CD14-positive monocyte (primary cell): ENCODE measurements around the gene NRSN2. TPM values are rescaled to one million over a fixed set of nuclear protein-coding genes. Genes with fewer than 3 reads are reported as not detected.

Experiments
- DNase-seq, 3 donors: peaks; one replicate each; pipeline ENCODE4 v3.0.0-alpha.2; 2011 to 2022
- H2AFZ ChIP-seq: 2 replicates; pipeline ENCODE4 v1.6.0; 2012; ENCODE audit warnings: mild to moderate bottlenecking, low read depth, low read length, inconsistent platforms; ENCODE audit not compliant: insufficient read depth, poor library complexity, severe bottlenecking
- H3K27ac ChIP-seq, 2 donors: 1 replicate in 1 of 2; 2 replicates in 1 of 2; pipeline ENCODE4 v1.5.1; 2012 to 2013; ENCODE audit warnings: low read length in 2 of 2, control low read depth in 1 of 2, inconsistent platforms in 1 of 2, low read depth in 1 of 2, mild to moderate bottlenecking in 1 of 2
- H3K27me3 ChIP-seq, 2 donors: one replicate each; pipeline versions ENCODE4 v1.6.0 to v1.6.1; 2011 to 2013; ENCODE audit warnings: low read length in 2 of 2; ENCODE audit not compliant: control insufficient read depth in 2 of 2, insufficient read depth in 2 of 2
- H3K36me3 ChIP-seq, 2 donors: replicated peaks in 1 of 2; 1 replicate in 1 of 2; 2 replicates in 1 of 2; pipeline versions ENCODE4 v1.5.1 to v1.6.1; 2012 to 2013; ENCODE audit warnings: low read length in 2 of 2, control low read depth in 1 of 2, inconsistent platforms in 1 of 2, mild to moderate bottlenecking in 1 of 2; ENCODE audit not compliant: insufficient read depth in 2 of 2, control insufficient read depth in 1 of 2
- H3K4me1 ChIP-seq, 2 donors: 1 replicate in 1 of 2; 2 replicates in 1 of 2; pipeline versions ENCODE4 v1.5.1 to v1.6.1; 2012 to 2013; ENCODE audit warnings: low read length in 2 of 2, control low read depth in 1 of 2, inconsistent platforms in 1 of 2, mild to moderate bottlenecking in 1 of 2, moderate library complexity in 1 of 2; ENCODE audit not compliant: insufficient read depth in 2 of 2, control insufficient read depth in 1 of 2
- H3K4me2 ChIP-seq: replicated peaks from 2 replicates; pipeline ENCODE3; 2012; ENCODE audit warnings: low read length, moderate library complexity, mild to moderate bottlenecking; ENCODE audit not compliant: poor library complexity, severe bottlenecking; ENCODE audit errors: extremely low read depth
- H3K4me3 ChIP-seq, 3 experiments: fragments of 200-600 bp in 1 of 3; sonication (generic) in 1 of 3; replicated peaks in 1 of 3; 1 replicate in 2 of 3; 2 replicates in 1 of 3; pipeline ENCODE4 v1.5.1; 2011 to 2013; ENCODE audit warnings: low read length in 3 of 3, mild to moderate bottlenecking in 3 of 3, control low read depth in 2 of 3, low read depth in 2 of 3, inconsistent platforms in 1 of 3, moderate library complexity in 1 of 3
- H3K79me2 ChIP-seq: 2 replicates; pipeline ENCODE4 v1.6.0; 2012; ENCODE audit warnings: mild to moderate bottlenecking, control low read depth, inconsistent platforms, low read length, moderate library complexity; ENCODE audit not compliant: insufficient read depth
- H3K9ac ChIP-seq: 2 replicates; pipeline ENCODE4 v1.6.0; 2017; ENCODE audit warnings: low read length, mild to moderate bottlenecking; ENCODE audit not compliant: insufficient read depth, poor library complexity, severe bottlenecking
- H3K9me3 ChIP-seq, 2 donors: replicated peaks in 1 of 2; 1 replicate in 1 of 2; 2 replicates in 1 of 2; pipeline versions ENCODE4 v1.5.1 to v1.6.1; 2012 to 2013; ENCODE audit warnings: low read length in 2 of 2, control low read depth in 1 of 2; ENCODE audit not compliant: control insufficient read depth in 1 of 2, insufficient read depth in 1 of 2
- H4K20me1 ChIP-seq: 2 replicates; pipeline ENCODE4 v1.6.0; 2012; ENCODE audit warnings: mild to moderate bottlenecking, low read length, control low read depth, moderate library complexity; ENCODE audit not compliant: insufficient read depth
- H3K27ac Mint-ChIP-seq, 7 donors: one replicate each; pipeline ENCODE4 v1.8.0; 2020; ENCODE audit warnings: mild to moderate bottlenecking in 7 of 7, mixed read lengths in 7 of 7, moderate library complexity in 6 of 7, inconsistent platforms in 2 of 7
- H3K27me3 Mint-ChIP-seq, 3 donors: one replicate each; pipeline ENCODE4 v1.8.0; 2021 to 2022; ENCODE audit warnings: low read depth in 3 of 3, mild to moderate bottlenecking in 3 of 3, mixed read lengths in 3 of 3, moderate library complexity in 3 of 3, inconsistent platforms in 1 of 3
- H3K36me3 Mint-ChIP-seq, 2 donors: one replicate each; pipeline ENCODE4 v1.8.0; 2020; ENCODE audit warnings: mixed read lengths in 2 of 2, inconsistent platforms in 1 of 2, mild to moderate bottlenecking in 1 of 2
- H3K4me1 Mint-ChIP-seq: one replicate; pipeline ENCODE4 v1.8.0; 2020; ENCODE audit warnings: mild to moderate bottlenecking, mixed read lengths
- H3K4me3 Mint-ChIP-seq, 2 donors: one replicate each; pipeline ENCODE4 v1.8.0; 2020; ENCODE audit warnings: mild to moderate bottlenecking in 2 of 2, mixed read lengths in 2 of 2, moderate library complexity in 1 of 2
- H3K9me3 Mint-ChIP-seq, 7 donors: one replicate each; pipeline ENCODE4 v1.8.0; 2020 to 2022; ENCODE audit warnings: mixed read lengths in 7 of 7, mild to moderate bottlenecking in 6 of 7, moderate library complexity in 6 of 7, inconsistent platforms in 2 of 7
- WGBS: methylation state at CpG from one replicate; pipeline ENCODE4 v1.1.5; 2013; ENCODE audit warnings: missing lambda C conversion rate; ENCODE audit not compliant: insufficient coverage; 5-methylcytosine and 5-hydroxymethylcytosine counted together
- intact Hi-C, 2 donors: fragments of 100-400 bp; cut with micrococcal nuclease; formaldehyde crosslinking; loops; one replicate each; pipeline versions ENCODE4 v1.15.0 to v1.15.1; 2023
- polyA plus RNA-seq, 3 donors: library from polyadenylated mRNA; depleted of rRNA in 1 of 3; unstranded in 2 of 3; stranded (reverse) in 1 of 3; fragments of 300-500 nt in 2 of 3; fragments of >200 nt in 1 of 3; fragmentation: Illumina TruSeq in 2 of 3; gene quantifications; 1 replicate in 2 of 3; 2 replicates in 1 of 3; pipeline ENCODE4 v1.2.3, GENCODE V29; 2012 to 2021
- TF ChIP-seq, protein P1 (sequence below): fragments of 200-600 bp; IDR thresholded peaks from one replicate; pipeline ENCODE4 v1.8.0; 2022; ENCODE audit warnings: antibody characterized with exemption, mild to moderate bottlenecking

The NRSN2 gene
- polyA plus RNA-seq, 3 donors: 0.09 to 0.73 (median 0.56) TPM

DNA sequence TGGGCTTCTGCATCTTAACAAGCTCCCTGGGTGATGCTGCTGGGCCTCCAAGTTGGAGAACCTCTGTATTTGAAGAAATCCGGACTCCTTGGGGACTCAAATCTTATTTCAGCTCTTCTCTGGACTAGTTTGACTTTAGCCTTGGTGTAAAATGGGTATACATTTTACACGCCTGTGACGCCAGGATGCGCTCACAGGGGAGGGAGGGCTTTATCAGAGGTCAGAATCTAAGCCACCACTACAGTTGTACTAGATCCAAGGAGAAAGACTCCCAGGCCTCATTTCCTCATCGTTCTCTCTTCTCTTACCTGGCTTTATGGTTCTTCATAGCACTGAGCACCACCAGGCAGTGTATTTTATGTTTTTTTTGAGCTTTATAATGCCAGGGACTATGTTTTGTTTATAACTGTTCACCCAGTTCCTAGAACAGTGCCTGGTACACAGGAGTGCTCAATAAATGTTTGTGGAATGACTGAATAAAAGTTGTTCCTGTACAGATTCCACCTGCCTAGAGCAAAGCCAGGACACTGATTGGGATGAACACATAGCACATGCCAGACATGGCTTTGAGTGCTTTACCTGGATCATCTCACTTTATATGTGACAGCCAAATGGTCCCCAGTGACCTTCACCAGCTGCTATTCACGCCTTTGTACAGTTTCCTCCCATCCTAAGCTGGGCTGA is 56.1 kb downstream of the NRSN2 start:
- H2AFZ ChIP-seq: no peak overlapping the region
- H3K9ac ChIP-seq: no peak overlapping the region
- TF ChIP-seq, protein P1, sequence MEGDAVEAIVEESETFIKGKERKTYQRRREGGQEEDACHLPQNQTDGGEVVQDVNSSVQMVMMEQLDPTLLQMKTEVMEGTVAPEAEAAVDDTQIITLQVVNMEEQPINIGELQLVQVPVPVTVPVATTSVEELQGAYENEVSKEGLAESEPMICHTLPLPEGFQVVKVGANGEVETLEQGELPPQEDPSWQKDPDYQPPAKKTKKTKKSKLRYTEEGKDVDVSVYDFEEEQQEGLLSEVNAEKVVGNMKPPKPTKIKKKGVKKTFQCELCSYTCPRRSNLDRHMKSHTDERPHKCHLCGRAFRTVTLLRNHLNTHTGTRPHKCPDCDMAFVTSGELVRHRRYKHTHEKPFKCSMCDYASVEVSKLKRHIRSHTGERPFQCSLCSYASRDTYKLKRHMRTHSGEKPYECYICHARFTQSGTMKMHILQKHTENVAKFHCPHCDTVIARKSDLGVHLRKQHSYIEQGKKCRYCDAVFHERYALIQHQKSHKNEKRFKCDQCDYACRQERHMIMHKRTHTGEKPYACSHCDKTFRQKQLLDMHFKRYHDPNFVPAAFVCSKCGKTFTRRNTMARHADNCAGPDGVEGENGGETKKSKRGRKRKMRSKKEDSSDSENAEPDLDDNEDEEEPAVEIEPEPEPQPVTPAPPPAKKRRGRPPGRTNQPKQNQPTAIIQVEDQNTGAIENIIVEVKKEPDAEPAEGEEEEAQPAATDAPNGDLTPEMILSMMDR: no peak
- Mint-ChIP-seq H3K4me1 (peaks cover 10% of the 10 kb centered on the region), H3K27ac (no peak overlapping the region), H3K36me3 (peaks cover 0 to 2% of the 10 kb centered on the region in 2 donors), H3K9me3 (peaks cover 1 to 7% (median 4%) of the 10 kb centered on the region in 7 donors), H3K4me3 (no peak overlapping the region), H3K27me3 (peaks cover 1 to 4% (median 3%) of the 10 kb centered on the region in 3 donors)
- no peak overlapping the region for H3K4me3 ChIP-seq
- H3K9me3 ChIP-seq: peaks cover 0 to 6% of the 10 kb centered on the region in 2 donors
- H3K36me3 ChIP-seq: no peaks in the 10 kb centered on the region
- no peaks in the 10 kb centered on the region for H4K20me1 ChIP-seq
- no peak for DNase-seq
- no peaks in the 10 kb centered on the region for H3K79me2 ChIP-seq
- H3K27ac ChIP-seq: no peak overlapping the region
- no peaks in the 10 kb centered on the region for H3K27me3 ChIP-seq
- peaks cover 8 to 10% of the 10 kb centered on the region in 2 donors for H3K4me1 ChIP-seq
- no peak overlapping the region for H3K4me2 ChIP-seq
- intact Hi-C loops: loop anchor here in 1 of 2 donors (10.0 kb wide), 1 partner anchor 48 kb away; no protein-coding TSS in a partner anchor
- 100% methylated on average over 1 of the region's 6 CpGs for WGBS

DNA sequence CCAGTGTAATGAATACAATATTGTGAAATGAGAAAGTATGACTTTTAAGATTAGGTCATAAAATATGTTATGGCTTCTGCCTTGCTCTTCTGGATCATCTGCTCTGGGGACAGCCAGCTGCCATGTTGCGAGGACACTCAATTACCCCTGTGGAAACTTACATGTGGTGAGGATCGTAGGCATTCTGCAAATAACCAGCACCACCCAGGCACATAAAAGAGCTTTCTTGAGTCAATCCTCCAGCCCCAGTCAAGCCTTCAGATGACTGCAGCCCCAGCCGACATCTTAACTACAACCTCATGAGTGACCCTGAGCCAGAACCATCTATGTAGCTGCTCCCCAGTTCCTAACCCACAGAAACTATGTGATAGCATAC is 56.7 kb downstream of the NRSN2 start:
- Histone ChIP-seq H3K4me2 (no peak overlapping the region), H2AFZ (no peak overlapping the region), H3K9ac (no peak overlapping the region), H3K4me3 (no peak overlapping the region), H3K79me2 (peaks cover 4% of the 10 kb centered on the region), H3K4me1 (peaks cover 8 to 12% of the 10 kb centered on the region in 2 donors), H3K36me3 (no peaks in the 10 kb centered on the region), H3K9me3 (peaks cover 0 to 6% of the 10 kb centered on the region in 2 donors), H3K27ac (no peak overlapping the region), H3K27me3 (no peaks in the 10 kb centered on the region), H4K20me1 (no peaks in the 10 kb centered on the region)
- peaks cover 1 to 7% (median 4%) of the 10 kb centered on the region in 7 donors for H3K9me3 Mint-ChIP-seq
- WGBS: no CpG with 5 or more reads among the region's 3 CpGs
- DNase-seq: no peak
- H3K27me3 Mint-ChIP-seq: peaks cover 1 to 4% (median 3%) of the 10 kb centered on the region in 3 donors
- intact Hi-C loops: loop anchor here in 1 of 2 donors (10.0 kb wide), 1 partner anchor 49 kb away; no protein-coding TSS in a partner anchor
- TF ChIP-seq, protein P1: no peak
- peaks cover 10% of the 10 kb centered on the region for H3K4me1 Mint-ChIP-seq
- H3K4me3 Mint-ChIP-seq: no peak overlapping the region
- H3K27ac Mint-ChIP-seq: no peak overlapping the region
- H3K36me3 Mint-ChIP-seq: peaks cover 0 to under 1% of the 10 kb centered on the region in 2 donors
